Neural progenitor cell (in vitro differentiated cells): ENCODE measurements around the gene SCNN1B. TPM values are rescaled to one million over a fixed set of nuclear protein-coding genes. Genes with fewer than 3 reads are reported as not detected.

Experiments used
- DNase-seq: peaks from one replicate; pipeline ENCODE4 v3.0.0-alpha.2; 2016; ENCODE audit warnings: low spot score
- H2AFZ ChIP-seq: fragments of 200-600 bp; sonication (generic); replicated peaks from 2 replicates; pipeline ENCODE4 v1.6.1; 2016; ENCODE audit warnings: antibody characterized with exemption
- H3F3A ChIP-seq: fragments of 200-600 bp; sonication (generic); 2 replicates; pipeline ENCODE4 v1.6.1; 2016; ENCODE audit warnings: antibody characterized with exemption, low read depth
- H3K27ac ChIP-seq: fragments of 200-600 bp; sonication (generic); 2 replicates; pipeline ENCODE4 v1.5.1; 2016; ENCODE audit warnings: mild to moderate bottlenecking
- H3K27me3 ChIP-seq: fragments of 200-600 bp; sonication (generic); 2 replicates; pipeline ENCODE4 v1.6.1; 2016; ENCODE audit warnings: mild to moderate bottlenecking, moderate library complexity
- H3K36me3 ChIP-seq: fragments of 200-600 bp; sonication (generic); 2 replicates; pipeline ENCODE4 v1.5.1; 2016
- H3K4me1 ChIP-seq: fragments of 200-600 bp; sonication (generic); 2 replicates; pipeline ENCODE4 v1.6.1; 2016; ENCODE audit warnings: mixed run types
- H3K4me2 ChIP-seq: fragments of 200-600 bp; sonication (generic); 2 replicates; pipeline ENCODE4 v1.6.1; 2016
- H3K4me3 ChIP-seq: fragments of 200-600 bp; sonication (generic); 2 replicates; pipeline ENCODE4 v1.5.1; 2016
- H3K79me2 ChIP-seq: fragments of 200-600 bp; sonication (generic); 2 replicates; pipeline ENCODE4 v1.6.1; 2016; ENCODE audit warnings: low read depth
- H3K9ac ChIP-seq: fragments of 200-600 bp; sonication (generic); 2 replicates; pipeline ENCODE4 v1.6.1; 2016
- H3K9me3 ChIP-seq: fragments of 200-600 bp; sonication (generic); 2 replicates; pipeline ENCODE4 v1.5.1; 2016; ENCODE audit warnings: low read depth
- H4K20me1 ChIP-seq: fragments of 200-600 bp; sonication (generic); 2 replicates; pipeline ENCODE4 v1.6.1; 2016; ENCODE audit warnings: low read depth
- H3K27ac Mint-ChIP-seq: 3 replicates; pipeline ENCODE4 v1.8.0; 2021; ENCODE audit warnings: mixed read lengths
- H3K27me3 Mint-ChIP-seq: 2 replicates; pipeline ENCODE4 v1.8.0; 2022; ENCODE audit warnings: low read depth, mild to moderate bottlenecking, inconsistent platforms, moderate library complexity, mixed read lengths; ENCODE audit not compliant: insufficient read depth
- H3K36me3 Mint-ChIP-seq: 3 replicates; pipeline ENCODE4 v1.8.0; 2021; ENCODE audit warnings: mixed read lengths
- H3K4me1 Mint-ChIP-seq: 3 replicates; pipeline ENCODE4 v1.8.0; 2021; ENCODE audit warnings: mixed read lengths
- H3K4me3 Mint-ChIP-seq: 3 replicates; pipeline ENCODE4 v1.8.0; 2021; ENCODE audit warnings: mild to moderate bottlenecking, moderate library complexity, mixed read lengths
- H3K9me3 Mint-ChIP-seq: 3 replicates; pipeline ENCODE4 v1.8.0; 2020; ENCODE audit warnings: mixed read lengths
- EZH2 ChIP-seq: fragments of 200-600 bp; sonication (generic); IDR thresholded peaks from 2 replicates; pipeline ENCODE4 v1.6.1; 2017; ENCODE audit warnings: antibody characterized with exemption, mild to moderate bottlenecking, moderate library complexity
- EZH2phosphoT487 ChIP-seq: fragments of 200-600 bp; sonication (generic); IDR thresholded peaks from 2 replicates; pipeline ENCODE4 v1.6.1; 2017; ENCODE audit warnings: antibody characterized with exemption
- total RNA-seq: library from RNA; depleted of rRNA; stranded (reverse); fragments of >200 nt; gene quantifications from 2 replicates; pipeline ENCODE4 v1.2.3, GENCODE V29; 2015; ENCODE audit warnings: low replicate concordance
- TF ChIP-seq, protein P1 (sequence below): fragments of 200-600 bp; sonication (generic); IDR thresholded peaks from 2 replicates; pipeline ENCODE4 v1.5.1; 2017; ENCODE audit warnings: antibody characterized with exemption, mild to moderate bottlenecking

Gene SCNN1B
- total RNA-seq, 1 donor from 2014 or later: not detected

DNA sequence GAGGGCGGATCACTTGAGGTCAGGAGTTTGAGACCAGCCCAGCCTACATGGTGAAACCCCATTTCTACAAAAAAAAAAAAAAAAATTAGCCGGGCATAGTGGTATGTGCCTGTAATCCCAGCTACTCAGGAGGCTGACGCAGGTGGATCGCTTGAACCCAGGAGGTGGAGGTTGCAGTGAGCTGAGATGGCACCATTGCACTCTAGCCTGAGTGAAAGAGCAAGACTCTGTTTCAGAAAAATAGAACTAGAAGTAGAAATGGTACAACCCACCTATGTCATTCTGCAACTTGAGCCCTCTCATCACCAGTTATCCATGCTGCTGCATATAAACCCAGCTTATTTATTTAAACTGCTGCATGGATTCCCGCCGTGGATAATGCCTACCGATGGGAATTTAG, 1.6 kb downstream of the SCNN1B start:
- Mint-ChIP-seq H3K27me3 (peaks cover 37% of the 10 kb centered on the region), H3K4me3 (no peak overlapping the region), H3K36me3 (no peaks in the 10 kb centered on the region), H3K4me1 (peaks cover 6% of the 10 kb centered on the region), H3K27ac (no peak overlapping the region), H3K9me3 (no peaks in the 10 kb centered on the region)
- Histone ChIP-seq H3F3A (peaks cover 5% of the 10 kb centered on the region), H3K9ac (no peak overlapping the region), H3K9me3 (no peaks in the 10 kb centered on the region), H3K79me2 (no peaks in the 10 kb centered on the region), H2AFZ (no peak overlapping the region), H3K27me3 (peaks cover 54% of the 10 kb centered on the region), H4K20me1 (peaks cover 3% of the 10 kb centered on the region), H3K4me2 (no peak overlapping the region), H3K4me3 (no peak overlapping the region), H3K36me3 (no peaks in the 10 kb centered on the region), H3K27ac (no peak overlapping the region), H3K4me1 (no peaks in the 10 kb centered on the region)
- no peak for DNase-seq
- TF ChIP-seq EZH2phosphoT487 (no peak), EZH2 (no peak)
- TF ChIP-seq, protein P1, sequence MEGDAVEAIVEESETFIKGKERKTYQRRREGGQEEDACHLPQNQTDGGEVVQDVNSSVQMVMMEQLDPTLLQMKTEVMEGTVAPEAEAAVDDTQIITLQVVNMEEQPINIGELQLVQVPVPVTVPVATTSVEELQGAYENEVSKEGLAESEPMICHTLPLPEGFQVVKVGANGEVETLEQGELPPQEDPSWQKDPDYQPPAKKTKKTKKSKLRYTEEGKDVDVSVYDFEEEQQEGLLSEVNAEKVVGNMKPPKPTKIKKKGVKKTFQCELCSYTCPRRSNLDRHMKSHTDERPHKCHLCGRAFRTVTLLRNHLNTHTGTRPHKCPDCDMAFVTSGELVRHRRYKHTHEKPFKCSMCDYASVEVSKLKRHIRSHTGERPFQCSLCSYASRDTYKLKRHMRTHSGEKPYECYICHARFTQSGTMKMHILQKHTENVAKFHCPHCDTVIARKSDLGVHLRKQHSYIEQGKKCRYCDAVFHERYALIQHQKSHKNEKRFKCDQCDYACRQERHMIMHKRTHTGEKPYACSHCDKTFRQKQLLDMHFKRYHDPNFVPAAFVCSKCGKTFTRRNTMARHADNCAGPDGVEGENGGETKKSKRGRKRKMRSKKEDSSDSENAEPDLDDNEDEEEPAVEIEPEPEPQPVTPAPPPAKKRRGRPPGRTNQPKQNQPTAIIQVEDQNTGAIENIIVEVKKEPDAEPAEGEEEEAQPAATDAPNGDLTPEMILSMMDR: no peak

DNA sequence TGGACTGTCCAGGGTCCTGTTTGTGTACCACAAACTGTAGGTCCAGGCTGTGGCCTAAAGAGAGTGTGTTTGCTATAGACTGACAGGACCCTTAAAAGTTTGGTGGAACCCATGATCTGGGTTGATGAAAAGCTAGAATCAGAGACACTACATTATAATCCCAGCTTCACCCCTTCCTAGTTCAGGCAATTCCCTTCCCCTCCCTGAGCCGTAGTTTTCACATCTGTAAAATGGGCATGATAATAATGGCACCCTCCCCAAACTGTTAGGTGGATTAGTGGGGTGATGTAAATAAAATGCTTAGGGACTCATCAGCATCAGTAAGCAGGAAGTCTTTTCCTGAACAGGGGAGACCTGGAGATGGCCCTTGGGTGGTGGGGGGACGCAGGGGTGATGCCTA, 2.5 kb downstream of the SCNN1B start:
- H3K27ac ChIP-seq: no peak overlapping the region
- H3K36me3 Mint-ChIP-seq: no peaks in the 10 kb centered on the region
- peaks cover 40% of the 10 kb centered on the region for H3K27me3 Mint-ChIP-seq
- H3K79me2 ChIP-seq: no peaks in the 10 kb centered on the region
- no peak overlapping the region for H3K4me2 ChIP-seq
- peaks cover 50% of the 10 kb centered on the region for H3K27me3 ChIP-seq
- H3K9me3 Mint-ChIP-seq: no peaks in the 10 kb centered on the region
- no peak overlapping the region for H3K4me3 ChIP-seq
- H3F3A ChIP-seq: peaks cover 5% of the 10 kb centered on the region
- H4K20me1 ChIP-seq: peaks cover 3% of the 10 kb centered on the region
- H3K4me3 Mint-ChIP-seq: no peak overlapping the region
- TF ChIP-seq EZH2 (no peak), EZH2phosphoT487 (no peak)
- TF ChIP-seq, protein P1: no peak
- no peak overlapping the region for H3K27ac Mint-ChIP-seq
- no peak overlapping the region for H3K9ac ChIP-seq
- H2AFZ ChIP-seq: no peak overlapping the region
- no peak for DNase-seq
- H3K4me1 Mint-ChIP-seq: peaks cover 6% of the 10 kb centered on the region
- no peaks in the 10 kb centered on the region for H3K9me3 ChIP-seq
- H3K36me3 ChIP-seq: no peaks in the 10 kb centered on the region
- no peaks in the 10 kb centered on the region for H3K4me1 ChIP-seq

DNA sequence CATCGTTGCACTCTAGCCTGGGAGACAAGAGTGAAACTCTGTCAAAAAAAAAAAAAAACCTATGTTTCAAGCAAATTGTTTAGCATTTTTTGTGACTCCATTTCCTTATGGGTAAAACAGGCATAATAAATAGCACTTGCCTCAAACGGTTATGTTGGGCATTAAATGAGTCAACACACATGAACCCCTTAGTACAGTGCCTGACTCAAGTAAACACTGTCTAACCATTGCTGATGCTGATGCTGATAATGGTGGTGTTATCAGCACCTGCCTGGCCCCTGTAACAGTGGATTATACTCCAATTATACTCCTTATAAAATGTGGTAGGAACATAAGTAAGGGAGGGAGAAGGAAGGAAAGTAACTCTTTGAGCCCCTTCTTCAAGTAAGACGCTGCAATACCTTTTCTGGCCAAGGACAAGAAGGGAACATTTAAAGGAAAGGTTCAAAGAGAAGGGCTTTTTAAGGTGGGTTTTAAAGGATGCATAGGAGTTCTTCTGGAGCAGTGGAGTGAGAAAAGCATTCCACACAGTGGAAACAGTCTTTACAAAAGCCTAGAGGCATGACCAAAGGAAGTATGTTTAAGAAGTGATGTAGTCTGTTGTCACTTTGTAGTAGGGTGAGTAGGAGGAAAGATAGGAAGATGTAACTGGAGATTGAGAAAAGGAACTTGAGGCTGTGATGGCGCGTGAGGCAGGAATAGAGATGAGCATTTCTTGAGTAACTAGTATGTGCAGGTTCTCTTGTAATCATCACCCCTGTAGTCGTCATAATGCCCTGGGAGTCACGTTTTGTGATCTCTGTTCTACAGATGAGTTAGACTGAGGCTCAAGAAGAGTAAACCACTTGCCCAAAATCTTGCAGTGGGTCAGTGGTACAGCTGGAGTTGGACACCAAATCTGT, 4.3 kb downstream of the SCNN1B start:
- Histone ChIP-seq H3K9me3 (no peaks in the 10 kb centered on the region), H3K36me3 (no peaks in the 10 kb centered on the region), H4K20me1 (peaks cover 3% of the 10 kb centered on the region), H3K4me3 (no peak overlapping the region), H3F3A (peaks cover under 1% of the 10 kb centered on the region), H3K27me3 (peaks cover 37% of the 10 kb centered on the region), H3K4me1 (no peaks in the 10 kb centered on the region), H2AFZ (no peak overlapping the region), H3K4me2 (no peak overlapping the region), H3K79me2 (no peaks in the 10 kb centered on the region), H3K27ac (no peak overlapping the region), H3K9ac (no peak overlapping the region)
- Mint-ChIP-seq H3K4me3 (no peak overlapping the region), H3K4me1 (peaks cover 5% of the 10 kb centered on the region), H3K36me3 (no peaks in the 10 kb centered on the region), H3K9me3 (no peaks in the 10 kb centered on the region), H3K27me3 (peaks cover 30% of the 10 kb centered on the region), H3K27ac (no peak overlapping the region)
- DNase-seq: no peak
- TF ChIP-seq, protein P1: no peak
- TF ChIP-seq EZH2: no peak
